ENCODE results near the gene HPS4. TPM values are rescaled to one million over a fixed set of nuclear protein-coding genes. Genes with fewer than 3 reads are reported as not detected.

Gene HPS4
- total and polyA plus RNA-seq, 10 of the 15 experiments (the other 5 are each of a cell fraction or from before 2014, with no cell fraction given) = 11.7 to 36.7 (median 30.8) TPM

DNA sequence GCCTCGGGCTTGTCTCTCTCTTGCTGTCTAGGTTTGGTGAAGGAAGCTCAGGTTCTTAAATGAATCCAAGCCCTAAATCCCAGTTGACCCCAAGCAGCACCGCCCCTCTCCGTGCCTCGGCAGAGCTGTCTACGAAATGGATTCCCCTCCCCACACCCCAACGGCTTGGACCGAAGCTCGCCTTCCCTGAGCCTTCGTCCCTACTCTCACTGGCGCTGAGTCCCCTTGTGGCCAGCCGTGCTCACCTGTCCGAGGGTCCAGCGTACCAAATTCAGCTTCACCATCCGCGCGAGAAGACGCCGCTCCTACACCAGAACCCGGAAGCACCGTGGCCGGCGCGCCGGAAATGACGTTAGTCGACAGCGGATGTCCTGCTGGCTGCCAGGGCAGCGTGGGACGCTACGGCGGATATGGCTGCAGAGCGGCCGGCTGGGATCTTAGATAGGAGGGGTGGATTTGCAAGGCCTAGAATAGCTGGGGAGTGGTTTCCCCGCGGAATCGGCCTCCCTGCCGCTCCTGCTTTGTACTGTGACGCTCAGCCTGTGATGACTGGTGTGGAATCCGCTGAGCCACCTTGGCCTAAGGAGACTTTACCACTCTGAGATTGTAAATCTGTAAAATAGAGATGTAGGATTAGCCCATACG lies 28.7 kb upstream of the HPS4 start, which contains the start of gene TFIP11 (continued):
- TF ChIP-seq, protein P1, sequence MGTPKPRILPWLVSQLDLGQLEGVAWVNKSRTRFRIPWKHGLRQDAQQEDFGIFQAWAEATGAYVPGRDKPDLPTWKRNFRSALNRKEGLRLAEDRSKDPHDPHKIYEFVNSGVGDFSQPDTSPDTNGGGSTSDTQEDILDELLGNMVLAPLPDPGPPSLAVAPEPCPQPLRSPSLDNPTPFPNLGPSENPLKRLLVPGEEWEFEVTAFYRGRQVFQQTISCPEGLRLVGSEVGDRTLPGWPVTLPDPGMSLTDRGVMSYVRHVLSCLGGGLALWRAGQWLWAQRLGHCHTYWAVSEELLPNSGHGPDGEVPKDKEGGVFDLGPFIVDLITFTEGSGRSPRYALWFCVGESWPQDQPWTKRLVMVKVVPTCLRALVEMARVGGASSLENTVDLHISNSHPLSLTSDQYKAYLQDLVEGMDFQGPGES (IDR thresholded peaks at IDR 0.05) = no peak
- TF ChIP-seq MYB (IDR thresholded peaks at IDR 0.05; ENCODE audit: borderline replicate concordance, low read depth, low read length) = no peak
- TF ChIP-seq ZNF274 (IDR thresholded peaks at IDR 0.05; ENCODE audit: insufficient read depth, insufficient read length) = no peak
- TF ChIP-seq IKZF2 (IDR thresholded peaks at IDR 0.05) = no peak
- TF ChIP-seq CHD4 (IDR thresholded peaks at IDR 0.05) = no peak
- TF ChIP-seq SMAD5 (IDR thresholded peaks at IDR 0.05; ENCODE audit: low read depth) = peak; percentile 78; the same call in 1 of the 2 replicates
- TF ChIP-seq CBFB (IDR thresholded peaks at IDR 0.05; ENCODE audit: low read depth) = peak; percentile 83
- TF ChIP-seq CEBPB (IDR thresholded peaks at IDR 0.05; ENCODE audit: borderline replicate concordance in 1 of 2, low read depth in 2 of 2, low read length in 2 of 2) = no peak
- TF ChIP-seq BCL11A (IDR thresholded peaks at IDR 0.05; ENCODE audit: low read depth, low read length) = no peak
- TF ChIP-seq RFX5 (IDR thresholded peaks at IDR 0.05; ENCODE audit: low read depth, low read length) = peak; percentile 37; the same call in 1 of the 2 replicates
- TF ChIP-seq PAX8 (IDR thresholded peaks at IDR 0.05) = no peak
- TF ChIP-seq, protein P2, sequence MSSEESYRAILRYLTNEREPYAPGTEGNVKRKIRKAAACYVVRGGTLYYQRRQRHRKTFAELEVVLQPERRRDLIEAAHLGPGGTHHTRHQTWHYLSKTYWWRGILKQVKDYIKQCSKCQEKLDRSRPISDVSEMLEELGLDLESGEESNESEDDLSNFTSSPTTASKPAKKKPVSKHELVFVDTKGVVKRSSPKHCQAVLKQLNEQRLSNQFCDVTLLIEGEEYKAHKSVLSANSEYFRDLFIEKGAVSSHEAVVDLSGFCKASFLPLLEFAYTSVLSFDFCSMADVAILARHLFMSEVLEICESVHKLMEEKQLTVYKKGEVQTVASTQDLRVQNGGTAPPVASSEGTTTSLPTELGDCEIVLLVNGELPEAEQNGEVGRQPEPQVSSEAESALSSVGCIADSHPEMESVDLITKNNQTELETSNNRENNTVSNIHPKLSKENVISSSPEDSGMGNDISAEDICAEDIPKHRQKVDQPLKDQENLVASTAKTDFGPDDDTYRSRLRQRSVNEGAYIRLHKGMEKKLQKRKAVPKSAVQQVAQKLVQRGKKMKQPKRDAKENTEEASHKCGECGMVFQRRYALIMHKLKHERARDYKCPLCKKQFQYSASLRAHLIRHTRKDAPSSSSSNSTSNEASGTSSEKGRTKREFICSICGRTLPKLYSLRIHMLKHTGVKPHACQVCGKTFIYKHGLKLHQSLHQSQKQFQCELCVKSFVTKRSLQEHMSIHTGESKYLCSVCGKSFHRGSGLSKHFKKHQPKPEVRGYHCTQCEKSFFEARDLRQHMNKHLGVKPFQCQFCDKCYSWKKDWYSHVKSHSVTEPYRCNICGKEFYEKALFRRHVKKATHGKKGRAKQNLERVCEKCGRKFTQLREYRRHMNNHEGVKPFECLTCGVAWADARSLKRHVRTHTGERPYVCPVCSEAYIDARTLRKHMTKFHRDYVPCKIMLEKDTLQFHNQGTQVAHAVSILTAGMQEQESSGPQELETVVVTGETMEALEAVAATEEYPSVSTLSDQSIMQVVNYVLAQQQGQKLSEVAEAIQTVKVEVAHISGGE (CRISPR knock-in tag; IDR thresholded peaks at IDR 0.05) = no peak
- TF ChIP-seq CREM (IDR thresholded peaks at IDR 0.05; ENCODE audit: low read depth) = peak; percentile 99
- TF ChIP-seq, protein P3, sequence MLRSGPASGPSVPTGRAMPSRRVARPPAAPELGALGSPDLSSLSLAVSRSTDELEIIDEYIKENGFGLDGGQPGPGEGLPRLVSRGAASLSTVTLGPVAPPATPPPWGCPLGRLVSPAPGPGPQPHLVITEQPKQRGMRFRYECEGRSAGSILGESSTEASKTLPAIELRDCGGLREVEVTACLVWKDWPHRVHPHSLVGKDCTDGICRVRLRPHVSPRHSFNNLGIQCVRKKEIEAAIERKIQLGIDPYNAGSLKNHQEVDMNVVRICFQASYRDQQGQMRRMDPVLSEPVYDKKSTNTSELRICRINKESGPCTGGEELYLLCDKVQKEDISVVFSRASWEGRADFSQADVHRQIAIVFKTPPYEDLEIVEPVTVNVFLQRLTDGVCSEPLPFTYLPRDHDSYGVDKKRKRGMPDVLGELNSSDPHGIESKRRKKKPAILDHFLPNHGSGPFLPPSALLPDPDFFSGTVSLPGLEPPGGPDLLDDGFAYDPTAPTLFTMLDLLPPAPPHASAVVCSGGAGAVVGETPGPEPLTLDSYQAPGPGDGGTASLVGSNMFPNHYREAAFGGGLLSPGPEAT (IDR thresholded peaks at IDR 0.05; ENCODE audit: low read depth) = peak; percentile 92
- TF ChIP-seq POU2F2 (IDR thresholded peaks at IDR 0.05; ENCODE audit: borderline replicate concordance, low read depth, low read length) = peak; percentile 50; the same call in 1 of the 3 replicates
- peak; percentile 64; the same call in 1 of the 2 replicates for TF ChIP-seq FOXK2 (IDR thresholded peaks at IDR 0.05)
- TF ChIP-seq, protein P4, sequence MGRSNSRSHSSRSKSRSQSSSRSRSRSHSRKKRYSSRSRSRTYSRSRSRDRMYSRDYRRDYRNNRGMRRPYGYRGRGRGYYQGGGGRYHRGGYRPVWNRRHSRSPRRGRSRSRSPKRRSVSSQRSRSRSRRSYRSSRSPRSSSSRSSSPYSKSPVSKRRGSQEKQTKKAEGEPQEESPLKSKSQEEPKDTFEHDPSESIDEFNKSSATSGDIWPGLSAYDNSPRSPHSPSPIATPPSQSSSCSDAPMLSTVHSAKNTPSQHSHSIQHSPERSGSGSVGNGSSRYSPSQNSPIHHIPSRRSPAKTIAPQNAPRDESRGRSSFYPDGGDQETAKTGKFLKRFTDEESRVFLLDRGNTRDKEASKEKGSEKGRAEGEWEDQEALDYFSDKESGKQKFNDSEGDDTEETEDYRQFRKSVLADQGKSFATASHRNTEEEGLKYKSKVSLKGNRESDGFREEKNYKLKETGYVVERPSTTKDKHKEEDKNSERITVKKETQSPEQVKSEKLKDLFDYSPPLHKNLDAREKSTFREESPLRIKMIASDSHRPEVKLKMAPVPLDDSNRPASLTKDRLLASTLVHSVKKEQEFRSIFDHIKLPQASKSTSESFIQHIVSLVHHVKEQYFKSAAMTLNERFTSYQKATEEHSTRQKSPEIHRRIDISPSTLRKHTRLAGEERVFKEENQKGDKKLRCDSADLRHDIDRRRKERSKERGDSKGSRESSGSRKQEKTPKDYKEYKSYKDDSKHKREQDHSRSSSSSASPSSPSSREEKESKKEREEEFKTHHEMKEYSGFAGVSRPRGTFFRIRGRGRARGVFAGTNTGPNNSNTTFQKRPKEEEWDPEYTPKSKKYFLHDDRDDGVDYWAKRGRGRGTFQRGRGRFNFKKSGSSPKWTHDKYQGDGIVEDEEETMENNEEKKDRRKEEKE (IDR thresholded peaks at IDR 0.05) = no peak
- TF ChIP-seq, protein P5, sequence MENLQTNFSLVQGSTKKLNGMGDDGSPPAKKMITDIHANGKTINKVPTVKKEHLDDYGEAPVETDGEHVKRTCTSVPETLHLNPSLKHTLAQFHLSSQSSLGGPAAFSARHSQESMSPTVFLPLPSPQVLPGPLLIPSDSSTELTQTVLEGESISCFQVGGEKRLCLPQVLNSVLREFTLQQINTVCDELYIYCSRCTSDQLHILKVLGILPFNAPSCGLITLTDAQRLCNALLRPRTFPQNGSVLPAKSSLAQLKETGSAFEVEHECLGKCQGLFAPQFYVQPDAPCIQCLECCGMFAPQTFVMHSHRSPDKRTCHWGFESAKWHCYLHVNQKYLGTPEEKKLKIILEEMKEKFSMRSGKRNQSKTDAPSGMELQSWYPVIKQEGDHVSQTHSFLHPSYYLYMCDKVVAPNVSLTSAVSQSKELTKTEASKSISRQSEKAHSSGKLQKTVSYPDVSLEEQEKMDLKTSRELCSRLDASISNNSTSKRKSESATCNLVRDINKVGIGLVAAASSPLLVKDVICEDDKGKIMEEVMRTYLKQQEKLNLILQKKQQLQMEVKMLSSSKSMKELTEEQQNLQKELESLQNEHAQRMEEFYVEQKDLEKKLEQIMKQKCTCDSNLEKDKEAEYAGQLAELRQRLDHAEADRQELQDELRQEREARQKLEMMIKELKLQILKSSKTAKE (IDR thresholded peaks at IDR 0.05; ENCODE audit: low read depth, poor library complexity, severe bottlenecking) = no peak
- peak; percentile 65 for TF ChIP-seq NR2C1 (IDR thresholded peaks at IDR 0.05)
- no peak for TF ChIP-seq YBX1 (IDR thresholded peaks at IDR 0.05)

All from GM12878 (cell line).